CD4-positive, alpha-beta T cell (primary cell): ENCODE results near the gene GALNT1. TPM values are rescaled to one million over a fixed set of nuclear protein-coding genes. Genes with fewer than 3 reads are reported as not detected.

Source experiments
- ATAC-seq: fragments of 200-7000 bp; cut with Tn5 transposase; one replicate; pipeline ENCODE4 v1.10.0; 2022; ENCODE audit warnings: mild to moderate bottlenecking; ENCODE audit not compliant: poor library complexity
- CTCF ChIA-PET: fragments of 350-600 bp; sonication (Branson Sonifier 250); formaldehyde crosslinking; loops from one replicate; lab custom pipeline; 2021; ENCODE audit warnings: antibody characterized with exemption, inconsistent platforms; lab: Charles Lee
- POLR2A ChIA-PET: fragments of 350-600 bp; sonication (Branson Sonifier 250); formaldehyde crosslinking; loops from one replicate; lab custom pipeline; 2021; ENCODE audit warnings: antibody characterized with exemption, inconsistent platforms; lab: Charles Lee
- DNase-seq, 14 experiments: peaks; one replicate each; pipeline ENCODE4 v3.0.0-alpha.2; 2013 to 2020; ENCODE audit warnings: mixed read lengths in 2 of 14
- H3K27ac ChIP-seq, 2 donors: one replicate each; pipeline versions ENCODE4 v1.5.1 to v1.7.0; 2013; ENCODE audit warnings: low read length in 2 of 2, low read depth in 1 of 2, mild to moderate bottlenecking in 1 of 2
- H3K27me3 ChIP-seq, 2 experiments: 1 replicate in 1 of 2; 2 replicates in 1 of 2; pipeline versions ENCODE4 v1.6.1 to v1.7.0; 2013; ENCODE audit warnings: low read length in 2 of 2, control low read depth in 1 of 2, mild to moderate bottlenecking in 1 of 2, moderate library complexity in 1 of 2; ENCODE audit not compliant: insufficient read depth in 2 of 2, control insufficient read depth in 1 of 2
- H3K36me3 ChIP-seq: one replicate; pipeline ENCODE4 v1.6.1; 2013; ENCODE audit warnings: low read length, control low read depth; ENCODE audit not compliant: insufficient read depth
- H3K4me1 ChIP-seq: one replicate; pipeline ENCODE4 v1.6.1; 2013; ENCODE audit warnings: low read length, control low read depth; ENCODE audit not compliant: insufficient read depth
- H3K4me3 ChIP-seq: one replicate; pipeline ENCODE4 v1.5.1; 2013; ENCODE audit warnings: mild to moderate bottlenecking, low read length, moderate library complexity
- H3K9me3 ChIP-seq, 2 experiments: 1 replicate in 1 of 2; 2 replicates in 1 of 2; pipeline versions ENCODE4 v1.6.1 to v1.7.0; 2013; ENCODE audit warnings: low read length in 2 of 2, mild to moderate bottlenecking in 2 of 2, control low read depth in 1 of 2, moderate library complexity in 1 of 2; ENCODE audit not compliant: control insufficient read depth in 1 of 2, insufficient read depth in 1 of 2
- H3K27ac Mint-ChIP-seq: one replicate; pipeline ENCODE4 v1.8.0; 2020; ENCODE audit warnings: mixed read lengths
- H3K27me3 Mint-ChIP-seq: one replicate; pipeline ENCODE4 v1.8.0; 2021; ENCODE audit warnings: mixed read lengths
- H3K36me3 Mint-ChIP-seq: one replicate; pipeline ENCODE4 v1.8.0; 2021; ENCODE audit warnings: low read depth, mixed read lengths
- H3K4me1 Mint-ChIP-seq: one replicate; pipeline ENCODE4 v1.8.0; 2021; ENCODE audit warnings: low read depth, mixed read lengths
- H3K4me3 Mint-ChIP-seq: one replicate; pipeline ENCODE4 v1.8.0; 2020; ENCODE audit warnings: mild to moderate bottlenecking, mixed read lengths
- H3K9me3 Mint-ChIP-seq: one replicate; pipeline ENCODE4 v1.8.0; 2020; ENCODE audit warnings: mixed read lengths
- CTCF ChIP-seq: fragments of 200-600 bp; IDR thresholded peaks from one replicate; pipeline ENCODE4 v1.8.0; 2022; ENCODE audit warnings: antibody characterized with exemption, mild to moderate bottlenecking
- intact Hi-C, 2 experiments: fragments of 100-400 bp; cut with DNase I in 1 of 2; cut with micrococcal nuclease in 1 of 2; formaldehyde crosslinking; loops; one replicate each; pipeline versions ENCODE4 v1.15.1 to v1.9.0; 2023 to 2025; cut with DNase I, micrococcal nuclease
- total RNA-seq, 174 experiments: library from RNA in 2 of 174; stranded (reverse) in 2 of 174; gene quantifications; one replicate each; pipeline ENCODE4 v1.2.3 and lab custom pipeline; 2021 to 2026

Gene GALNT1
- total RNA-seq, 2 experiments from 2014 or later = 16.1 to 17.9 TPM

- POLR2A ChIA-PET = no interaction called here
- Histone ChIP-seq H3K36me3 (no peaks in the 10 kb centered on the region), H3K9me3 (peaks cover 0 to 4% of the 10 kb centered on the region in 2 experiments), H3K4me3 (no peak overlapping the region), H3K4me1 (no peaks in the 10 kb centered on the region), H3K27me3 (no peaks in the 10 kb centered on the region), H3K27ac (no peak overlapping the region)
- H3K27me3 Mint-ChIP-seq = no peaks in the 10 kb centered on the region
- peaks cover 4% of the 10 kb centered on the region for H3K9me3 Mint-ChIP-seq
- TF ChIP-seq CTCF = no peak
- no peak overlapping the region for H3K27ac Mint-ChIP-seq
- intact Hi-C loops = no loop called here
- ATAC-seq (no peak), DNase-seq (no peak)
- no peaks in the 10 kb centered on the region for H3K4me1 Mint-ChIP-seq
- no peaks in the 10 kb centered on the region for H3K36me3 Mint-ChIP-seq
- H3K4me3 Mint-ChIP-seq = no peak overlapping the region
- CTCF ChIA-PET = no interaction called here
Measured at GRCh38 chr18:35732162-35732561, 150.6 kb downstream of the GALNT1 start.

GRCh38 chr18:35732636-35733035, 151.1 kb downstream of the GALNT1 start:
- no peak for DNase-seq
- ChIA-PET POLR2A (no interaction called here), CTCF (no interaction called here)
- H3K27ac ChIP-seq = no peak overlapping the region
- Mint-ChIP-seq H3K4me1 (no peaks in the 10 kb centered on the region), H3K4me3 (no peak overlapping the region), H3K36me3 (no peaks in the 10 kb centered on the region), H3K27ac (no peak overlapping the region), H3K27me3 (no peaks in the 10 kb centered on the region), H3K9me3 (peaks cover 4% of the 10 kb centered on the region)
- intact Hi-C loops = no loop called here
- no peaks in the 10 kb centered on the region for H3K36me3 ChIP-seq
- no peak for TF ChIP-seq CTCF
- no peak for ATAC-seq
- no peak overlapping the region for H3K4me3 ChIP-seq
- H3K9me3 ChIP-seq = peaks cover 0 to 4% of the 10 kb centered on the region in 2 experiments
- H3K4me1 ChIP-seq = no peaks in the 10 kb centered on the region
- H3K27me3 ChIP-seq = no peaks in the 10 kb centered on the region

- Histone ChIP-seq H3K4me1 (no peaks in the 10 kb centered on the region), H3K36me3 (no peaks in the 10 kb centered on the region), H3K27ac (no peak overlapping the region), H3K4me3 (no peak overlapping the region), H3K9me3 (peaks cover 0 to 4% of the 10 kb centered on the region in 2 experiments), H3K27me3 (no peaks in the 10 kb centered on the region)
- intact Hi-C loops = no loop called here
- Mint-ChIP-seq H3K27ac (no peak overlapping the region), H3K4me3 (no peak overlapping the region), H3K9me3 (peaks cover 4% of the 10 kb centered on the region), H3K27me3 (peaks cover under 1% of the 10 kb centered on the region), H3K4me1 (no peaks in the 10 kb centered on the region), H3K36me3 (no peaks in the 10 kb centered on the region)
- DNase-seq (no peak), ATAC-seq (no peak)
- CTCF ChIA-PET = no interaction called here
- no peak for TF ChIP-seq CTCF
- POLR2A ChIA-PET = no interaction called here
Measured at GRCh38 chr18:35733408-35733807, 151.9 kb downstream of the GALNT1 start.
